IMR-90 (cell line): Measurements from ENCODE around the gene BTBD17. TPM values are rescaled to one million over a fixed set of nuclear protein-coding genes. Genes with fewer than 3 reads are reported as not detected.

Experiments used
- ATAC-seq: fragments of 200-7000 bp; cut with Tn5 transposase; 2 replicates; pipeline ENCODE4 v1.9.1; 2020; ENCODE audit warnings: low read depth, mild to moderate bottlenecking, moderate library complexity
- BruUV-seq: library from RNA; stranded (reverse); fragments of 400-500 nt; replicated peaks from 2 replicates; lab custom pipeline; 2021; lab: Mats Ljungman, UMichigan
- CTCF ChIA-PET: fragments of 300-600 bp; formaldehyde crosslinking; extraction: SDS; loops from one replicate; lab custom pipeline; 2021; ENCODE audit warnings: antibody characterized with exemption; lab: Yijun Ruan, JAX
- POLR2A ChIA-PET: fragments of 300-600 bp; sonication (Branson Sonifier 250); formaldehyde crosslinking; loops from one replicate; lab custom pipeline; 2022; ENCODE audit warnings: antibody characterized with exemption; ENCODE audit not compliant: unreplicated experiment; lab: Charles Lee
- DNase-seq: peaks from one replicate; pipeline ENCODE4 v3.0.0; 2013
- H2AFZ ChIP-seq: replicated peaks from 2 replicates; pipeline ENCODE3; 2013; ENCODE audit warnings: low read length, mild to moderate bottlenecking; ENCODE audit not compliant: poor library complexity
- H2AK5ac ChIP-seq: 2 replicates; pipeline ENCODE4 v1.6.1; 2013; ENCODE audit warnings: low read depth, low read length, inconsistent platforms
- H2AK9ac ChIP-seq: replicated peaks from 2 replicates; pipeline ENCODE3; 2013; ENCODE audit warnings: mild to moderate bottlenecking, low read depth, low read length, moderate library complexity; ENCODE audit not compliant: poor library complexity
- H2BK120ac ChIP-seq: 2 replicates; pipeline ENCODE4 v1.6.1; 2013; ENCODE audit warnings: low read depth, low read length, inconsistent platforms
- H2BK15ac ChIP-seq: 3 replicates; pipeline ENCODE4 v1.6.1; 2013; ENCODE audit warnings: low read depth, low read length, inconsistent platforms
- H2BK20ac ChIP-seq: 2 replicates; pipeline ENCODE4 v1.6.1; 2013; ENCODE audit warnings: low read depth, mild to moderate bottlenecking, inconsistent platforms, low read length, moderate library complexity
- H2BK5ac ChIP-seq: 2 replicates; pipeline ENCODE4 v1.6.1; 2013; ENCODE audit warnings: mild to moderate bottlenecking, low read depth, low read length, inconsistent platforms; ENCODE audit not compliant: poor library complexity, severe bottlenecking
- H3K14ac ChIP-seq: replicated peaks from 2 replicates; pipeline ENCODE4 v1.6.1; 2013; ENCODE audit warnings: low read depth, low read length, inconsistent platforms
- H3K18ac ChIP-seq: 2 replicates; pipeline ENCODE4 v1.6.1; 2013; ENCODE audit warnings: low read depth, low read length, control low read depth
- H3K23ac ChIP-seq: 2 replicates; pipeline ENCODE4 v1.6.1; 2013; ENCODE audit warnings: low read depth, low read length, inconsistent platforms
- H3K27ac ChIP-seq: 2 replicates; pipeline ENCODE4 v1.5.1; 2013; ENCODE audit warnings: mild to moderate bottlenecking, control low read depth, low read length; ENCODE audit not compliant: insufficient read depth
- H3K27me3 ChIP-seq: 2 replicates; pipeline ENCODE4 v1.6.1; 2013; ENCODE audit warnings: low read length; ENCODE audit not compliant: control insufficient read depth, insufficient read depth
- H3K36me3 ChIP-seq: 2 replicates; pipeline ENCODE4 v1.6.1; 2013; ENCODE audit warnings: low read length, mixed read lengths; ENCODE audit not compliant: control insufficient read depth, insufficient read depth
- H3K4ac ChIP-seq: 2 replicates; pipeline ENCODE4 v1.6.1; 2013; ENCODE audit warnings: low read depth, low read length, inconsistent platforms
- H3K4me1 ChIP-seq: 2 replicates; pipeline ENCODE4 v1.6.1; 2013; ENCODE audit warnings: low read length, mixed read lengths; ENCODE audit not compliant: control insufficient read depth, insufficient read depth
- H3K4me2 ChIP-seq: 2 replicates; pipeline ENCODE4 v1.6.1; 2013; ENCODE audit warnings: low read depth, mild to moderate bottlenecking, control low read depth, low read length, moderate library complexity
- H3K4me3 ChIP-seq: 2 replicates; pipeline ENCODE4 v1.5.1; 2013; ENCODE audit warnings: low read depth, mild to moderate bottlenecking, control low read depth, low read length, moderate library complexity; ENCODE audit not compliant: insufficient read depth
- H3K56ac ChIP-seq: 2 replicates; pipeline ENCODE4 v1.6.1; 2013; ENCODE audit warnings: low read length, inconsistent platforms; ENCODE audit not compliant: insufficient read depth; ENCODE audit errors: extremely low read depth
- H3K79me1 ChIP-seq, 2 experiments: 2 replicates each; pipeline ENCODE4 v1.6.1; 2013; ENCODE audit warnings: low read length in 2 of 2, inconsistent platforms in 1 of 2, low read depth in 1 of 2
- H3K9ac ChIP-seq: 2 replicates; pipeline ENCODE4 v1.6.1; 2013; ENCODE audit warnings: low read depth, low read length, control low read depth
- H3K9me1 ChIP-seq: 2 replicates; pipeline ENCODE4 v1.6.1; 2013; ENCODE audit warnings: low read length, inconsistent platforms; ENCODE audit not compliant: insufficient read depth
- H3K9me3 ChIP-seq: 2 replicates; pipeline ENCODE4 v1.6.1; 2013; ENCODE audit warnings: low read length; ENCODE audit not compliant: control insufficient read depth, insufficient read depth
- H4K20me1 ChIP-seq: 2 replicates; pipeline ENCODE4 v1.6.1; 2013; ENCODE audit warnings: low read length, inconsistent platforms; ENCODE audit not compliant: insufficient read depth
- H4K5ac ChIP-seq: 2 replicates; pipeline ENCODE4 v1.6.1; 2013; ENCODE audit warnings: mild to moderate bottlenecking, low read depth, low read length, control low read depth
- H4K8ac ChIP-seq, 2 experiments: 2 replicates each; pipeline ENCODE4 v1.6.1; 2013; ENCODE audit warnings: low read depth in 2 of 2, low read length in 2 of 2, control low read depth in 1 of 2, inconsistent platforms in 1 of 2
- H4K91ac ChIP-seq: 2 replicates; pipeline ENCODE4 v1.6.1; 2013; ENCODE audit warnings: low read depth, low read length, inconsistent platforms; ENCODE audit not compliant: insufficient read depth
- CHD1 ChIP-seq: IDR thresholded peaks from 2 replicates; pipeline ENCODE4 v1.6.1; 2012; ENCODE audit warnings: low read depth, low read length, improper control_type of control experiment
- ELK1 ChIP-seq: fragments of 150-350 bp; IDR thresholded peaks from 2 replicates; pipeline ENCODE4 v1.6.1; 2016; ENCODE audit warnings: low read depth, mild to moderate bottlenecking, low read length, moderate library complexity, borderline replicate concordance
- FOS ChIP-seq: fragments of 150-350 bp; IDR thresholded peaks from 2 replicates; pipeline ENCODE4 v1.6.1; 2016; ENCODE audit warnings: low read depth, low read length
- MAFK ChIP-seq: IDR thresholded peaks from 2 replicates; pipeline ENCODE4 v1.6.1; 2012; ENCODE audit warnings: low read depth, low read length, improper control_type of control experiment
- MXI1 ChIP-seq: IDR thresholded peaks from 2 replicates; pipeline ENCODE4 v1.6.1; 2012; ENCODE audit warnings: low read depth, mild to moderate bottlenecking, low read length, moderate library complexity, borderline replicate concordance
- NFE2L2 ChIP-seq: fragments of 150-350 bp; IDR thresholded peaks from 2 replicates; pipeline ENCODE4 v1.6.1; 2016; ENCODE audit warnings: low read depth, mild to moderate bottlenecking, low read length
- POLR2A ChIP-seq: IDR thresholded peaks from 2 replicates; pipeline ENCODE4 v1.6.1; 2012; ENCODE audit warnings: mild to moderate bottlenecking, low read depth, low read length
- RAD21 ChIP-seq: IDR thresholded peaks from 2 replicates; pipeline ENCODE4 v1.6.1; 2012; ENCODE audit warnings: low read length, improper control_type of control experiment
- RFX5 ChIP-seq: IDR thresholded peaks from 2 replicates; pipeline ENCODE4 v1.8.0; 2012; ENCODE audit warnings: low read depth, mild to moderate bottlenecking, low read length, moderate library complexity
- SMC3 ChIP-seq: fragments of 150-350 bp; IDR thresholded peaks from 2 replicates; pipeline ENCODE4 v1.6.1; 2016; ENCODE audit warnings: low read depth, mild to moderate bottlenecking, antibody characterized with exemption, low read length, moderate library complexity
- USF2 ChIP-seq: fragments of 150-350 bp; IDR thresholded peaks from 2 replicates; pipeline ENCODE4 v1.6.1; 2017; ENCODE audit warnings: mild to moderate bottlenecking, antibody characterized with exemption, low read length, low read depth
- WGBS, 2 experiments: methylation state at CpG; one replicate each; pipeline versions ENCODE4 v1.1.5 to v1.1.7; 2013; ENCODE audit warnings: missing lambda C conversion rate in 2 of 2; ENCODE audit not compliant: insufficient read length in 1 of 2; ENCODE audit errors: extremely low coverage in 2 of 2; 5-methylcytosine and 5-hydroxymethylcytosine counted together
- dilution Hi-C: fragments of 300-500 bp; cut with HindIII; formaldehyde crosslinking; loops from one replicate; pipeline ENCODE4 v1.14.3; 2018; ENCODE audit warnings: low sequenced_read_pairs; ENCODE audit not compliant: unreplicated experiment
- in situ Hi-C: fragments of 300-500 bp; cut with MboI; formaldehyde crosslinking; loops from 3 replicates; pipeline ENCODE4 v1.14.3; 2019; ENCODE audit warnings: low sequenced_read_pairs, inconsistent platforms, mixed read lengths
- intact Hi-C: fragments of 100-400 bp; cut with micrococcal nuclease; formaldehyde crosslinking; loops from 2 replicates; pipeline ENCODE4 v1.10.0; 2022
- polyA plus RNA-seq, 3 experiments: library from polyadenylated mRNA; depleted of rRNA; stranded (reverse); fragments of >200 nt; gene quantifications; 2 replicates each; pipeline ENCODE4 v1.2.3, GENCODE V29; 2012; ENCODE audit warnings: low replicate concordance in 1 of 3
- total RNA-seq: library from RNA; depleted of rRNA; stranded (reverse); fragments of >200 nt; gene quantifications from 2 replicates; pipeline ENCODE4 v1.2.3, GENCODE V29; 2012
- TF ChIP-seq, protein P1 (sequence below): conservative IDR thresholded peaks from 2 replicates; pipeline ENCODE4 v1.5.1; 2012; ENCODE audit warnings: mild to moderate bottlenecking, low read depth, low read length, improper control_type of control experiment

Gene BTBD17
- total and polyA plus RNA-seq, 2 of the 4 experiments (the other 2 are of a cell fraction), result not detected

DNA sequence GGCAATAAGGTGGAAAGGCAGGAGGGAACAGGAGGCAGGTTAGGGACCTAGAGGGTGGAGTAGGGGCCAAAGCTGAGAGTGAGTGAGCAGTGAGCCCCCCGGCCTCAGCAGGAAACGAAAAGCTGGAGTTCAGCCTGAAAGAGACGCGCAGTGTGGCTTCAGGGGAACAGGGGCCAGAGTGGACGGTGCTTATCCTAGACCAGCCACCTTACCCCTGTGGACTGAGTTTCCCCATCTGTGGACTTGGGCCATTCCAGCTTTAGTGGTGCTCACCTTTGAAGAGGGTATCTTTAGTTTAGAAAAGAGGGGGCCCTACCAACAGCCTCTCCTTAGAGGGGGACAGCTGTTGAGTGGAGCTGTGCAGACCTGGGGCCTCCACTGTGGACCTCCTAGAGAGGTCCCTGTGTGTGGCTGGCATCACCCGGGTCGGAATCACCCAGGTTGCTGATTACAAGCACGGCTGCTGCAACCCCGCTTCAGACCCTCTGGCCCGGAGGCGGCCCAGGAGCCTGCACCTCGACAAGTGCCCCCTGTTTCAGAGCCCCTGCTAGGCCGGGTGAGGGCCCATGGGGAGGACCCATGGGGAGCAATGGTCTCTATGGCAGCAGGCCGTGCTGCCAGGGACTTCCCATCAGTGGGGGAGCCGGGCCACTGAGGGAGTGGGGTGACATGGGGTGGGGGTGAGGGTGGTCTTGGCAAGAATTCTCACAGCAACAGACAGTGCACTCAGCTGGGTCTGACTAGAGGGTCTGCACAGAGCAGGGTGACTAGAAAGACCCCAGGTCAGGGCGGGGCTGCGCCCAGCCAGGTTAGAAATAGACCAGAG lies 8.2 kb upstream of the BTBD17 start (continued):
- no peak for TF ChIP-seq NFE2L2

DNA sequence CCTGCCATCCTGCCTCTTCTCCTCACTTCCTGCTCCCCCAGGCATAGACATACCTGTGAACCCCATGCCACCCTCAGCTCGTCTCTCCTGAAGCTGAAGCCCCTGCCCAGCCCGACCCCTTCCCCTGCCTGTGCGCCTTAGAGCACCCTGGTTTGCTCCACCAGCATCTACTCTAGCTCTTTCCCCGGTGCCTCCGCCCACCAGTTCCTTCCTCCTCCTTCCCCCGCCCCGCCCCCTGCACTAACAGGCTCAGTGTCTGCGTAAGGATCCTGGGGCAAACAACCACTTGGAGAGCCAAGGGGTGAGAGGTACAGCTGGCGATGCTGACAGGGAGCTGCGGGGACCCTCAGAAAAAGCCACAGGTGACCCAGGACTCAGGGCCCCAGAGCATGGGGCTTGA lies 7.6 kb upstream of the BTBD17 start:
- in situ Hi-C loops, result no loop called here

More for the DNA sequence above, 7.6 kb upstream of the BTBD17 start:
- Histone ChIP-seq H2BK20ac (no peak overlapping the region), H4K8ac (no peak overlapping the region), H3K9me1 (no peaks in the 10 kb centered on the region), H3K27me3 (no peaks in the 10 kb centered on the region), H3K14ac (no peak overlapping the region), H4K5ac (no peak overlapping the region), H2AK9ac (no peak overlapping the region), H2AFZ (no peak overlapping the region), H2BK120ac (no peak overlapping the region), H3K18ac (no peak overlapping the region), H3K9ac (no peak overlapping the region), H3K4me3 (no peak overlapping the region), H2BK15ac (no peak overlapping the region), H4K91ac (no peak overlapping the region), H2BK5ac (no peak overlapping the region), H3K4ac (no peak overlapping the region), H3K56ac (no peak overlapping the region), H3K4me1 (no peaks in the 10 kb centered on the region), H3K79me1 (no peaks in the 10 kb centered on the region), H3K4me2 (no peak overlapping the region), H4K20me1 (no peaks in the 10 kb centered on the region), H3K36me3 (no peaks in the 10 kb centered on the region), H3K23ac (no peak overlapping the region), H2AK5ac (no peak overlapping the region), H3K27ac (no peak overlapping the region), H3K9me3 (no peaks in the 10 kb centered on the region)
- DNase-seq (no peak), ATAC-seq (no peak)
- intact Hi-C loops, result no loop called here
- TF ChIP-seq NFE2L2, result no peak
- TF ChIP-seq RFX5, result no peak
- no peak for TF ChIP-seq ELK1
- TF ChIP-seq MXI1, result no peak
- TF ChIP-seq CHD1, result no peak
- no peak for TF ChIP-seq USF2
- TF ChIP-seq, protein P1, sequence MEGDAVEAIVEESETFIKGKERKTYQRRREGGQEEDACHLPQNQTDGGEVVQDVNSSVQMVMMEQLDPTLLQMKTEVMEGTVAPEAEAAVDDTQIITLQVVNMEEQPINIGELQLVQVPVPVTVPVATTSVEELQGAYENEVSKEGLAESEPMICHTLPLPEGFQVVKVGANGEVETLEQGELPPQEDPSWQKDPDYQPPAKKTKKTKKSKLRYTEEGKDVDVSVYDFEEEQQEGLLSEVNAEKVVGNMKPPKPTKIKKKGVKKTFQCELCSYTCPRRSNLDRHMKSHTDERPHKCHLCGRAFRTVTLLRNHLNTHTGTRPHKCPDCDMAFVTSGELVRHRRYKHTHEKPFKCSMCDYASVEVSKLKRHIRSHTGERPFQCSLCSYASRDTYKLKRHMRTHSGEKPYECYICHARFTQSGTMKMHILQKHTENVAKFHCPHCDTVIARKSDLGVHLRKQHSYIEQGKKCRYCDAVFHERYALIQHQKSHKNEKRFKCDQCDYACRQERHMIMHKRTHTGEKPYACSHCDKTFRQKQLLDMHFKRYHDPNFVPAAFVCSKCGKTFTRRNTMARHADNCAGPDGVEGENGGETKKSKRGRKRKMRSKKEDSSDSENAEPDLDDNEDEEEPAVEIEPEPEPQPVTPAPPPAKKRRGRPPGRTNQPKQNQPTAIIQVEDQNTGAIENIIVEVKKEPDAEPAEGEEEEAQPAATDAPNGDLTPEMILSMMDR, result no peak
- no peak for TF ChIP-seq SMC3
- TF ChIP-seq FOS, result no peak
- no peak for TF ChIP-seq POLR2A
- TF ChIP-seq RAD21, result no peak
- no peak for TF ChIP-seq MAFK
- BruUV-seq, result no TSS peak
- WGBS, 2 experiments, result 16% methylated on average over 5 of the region's 10 CpGs; no CpG with 5 or more reads in 1 of the 2 experiments
- dilution Hi-C loops, result no loop called here
- CTCF ChIA-PET, result interaction anchor here (1.8 kb wide), 1 partner anchor 10 kb away, joined by 7 read pairs; no protein-coding TSS in a partner anchor
- POLR2A ChIA-PET, result no interaction called here
